Fibroblast of skin of left quadriceps (primary cell): ENCODE results near the gene TMEM132E.

ENCODE experiments used
- DNase-seq, 2 experiments: peaks; one replicate each; pipeline ENCODE4 v3.0.0-alpha.2; 2013; ENCODE audit warnings: low read depth in 2 of 2

TMEM132E gene

DNA sequence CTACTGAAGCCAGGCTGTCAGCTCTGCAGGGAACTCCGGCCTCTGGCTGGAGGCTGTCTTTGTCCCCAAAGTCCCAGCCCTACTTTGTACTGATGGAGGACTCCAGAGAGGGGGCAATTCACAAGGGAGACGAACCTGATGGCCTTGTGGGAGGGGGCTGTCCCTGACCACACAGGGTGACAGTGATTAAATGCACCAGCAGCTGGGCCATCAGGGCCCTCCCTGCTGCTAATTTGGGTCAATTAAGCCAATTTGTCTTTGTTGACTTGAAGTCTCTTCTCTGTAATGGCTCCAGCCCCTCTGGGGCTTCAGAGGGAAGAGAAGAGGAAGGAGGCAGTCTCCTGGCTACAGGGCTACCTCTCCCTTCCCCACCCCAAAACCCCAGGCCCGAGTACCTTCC, 22.0 kb downstream of the TMEM132E start:
- DNase-seq, result no peak

DNA sequence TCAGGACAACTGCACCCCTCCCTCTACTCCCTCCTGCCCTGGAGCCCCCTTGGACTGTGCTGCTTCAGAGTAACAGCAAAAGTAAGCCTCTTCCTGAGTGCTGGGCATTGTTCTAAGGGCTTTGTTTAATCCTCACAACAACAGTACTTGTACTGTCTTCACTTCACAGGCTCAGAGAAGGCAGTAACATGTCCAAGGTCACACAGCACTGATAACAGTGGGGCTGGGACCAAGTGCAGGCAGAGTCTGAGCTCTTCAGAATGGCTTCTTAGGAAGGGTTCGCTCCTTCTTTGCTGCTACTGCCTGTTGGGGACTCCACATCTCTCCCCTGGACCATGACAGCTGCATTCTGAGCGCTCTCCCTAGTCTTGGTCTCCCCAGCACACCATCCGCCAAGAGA, 24.6 kb downstream of the TMEM132E start:
- DNase-seq, result no peak

DNA sequence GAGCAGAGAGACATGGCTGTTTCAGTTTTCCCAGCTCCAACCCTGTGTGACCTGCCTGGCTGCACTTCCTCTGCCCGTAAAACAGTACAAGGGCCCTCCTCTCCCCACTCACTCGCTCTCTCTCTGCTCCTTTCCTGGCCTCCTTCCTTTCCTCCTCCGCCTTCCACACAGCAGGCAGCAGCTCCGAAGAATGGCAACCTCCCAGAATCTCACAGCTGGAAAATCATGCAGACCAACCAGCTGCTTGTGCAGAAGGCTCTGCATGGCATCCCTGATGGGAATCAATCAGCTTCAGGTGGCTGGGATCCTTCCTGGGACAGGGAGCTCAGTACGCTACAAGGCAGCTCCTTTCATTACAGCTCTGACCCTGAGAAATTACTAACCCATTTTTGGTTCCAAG, 27.4 kb downstream of the TMEM132E start:
- DNase-seq, result no peak

DNA sequence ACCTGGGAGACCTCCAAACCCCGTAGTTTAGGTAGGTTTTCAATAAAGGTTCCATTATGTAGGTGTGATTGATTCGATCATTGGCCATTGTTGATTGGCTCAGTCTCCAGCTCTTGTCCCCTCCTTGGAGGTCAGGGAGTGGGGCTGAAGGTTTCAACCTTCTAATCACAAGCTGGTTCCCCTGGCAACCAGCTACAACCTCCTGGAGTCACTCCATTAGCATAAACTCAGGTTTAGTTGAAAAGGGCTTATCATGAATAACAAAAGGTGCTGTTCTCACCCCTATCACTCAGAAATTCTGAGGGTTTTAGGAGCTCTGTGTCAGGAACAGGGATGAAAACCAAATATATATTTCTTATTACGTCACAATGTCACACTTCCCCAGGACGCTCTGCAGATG, 28.5 kb downstream of the TMEM132E start:
- DNase-seq, result no peak

GRCh38 chr17:34609210-34609609, 29.8 kb downstream of the TMEM132E start:
- DNase-seq, result no peak

DNA sequence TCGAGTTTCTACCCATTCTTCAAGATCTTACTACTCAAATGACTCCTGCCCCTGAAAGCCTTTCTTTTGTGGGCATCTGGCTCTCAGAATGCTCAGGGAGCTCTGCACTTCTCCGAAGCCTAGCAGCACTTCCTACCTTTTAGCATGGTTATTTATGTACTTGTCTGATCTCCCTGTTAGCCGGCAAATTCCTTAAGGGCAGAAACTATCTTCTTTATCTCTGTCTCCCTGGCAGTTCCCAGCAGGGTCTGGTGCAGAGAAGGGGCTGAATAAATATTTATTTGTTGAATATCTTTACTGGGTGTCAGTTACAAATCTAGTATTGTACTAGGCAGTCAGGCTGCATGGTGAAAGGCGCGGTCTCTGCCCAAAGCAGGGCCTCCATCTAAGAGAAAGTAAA, 30.7 kb downstream of the TMEM132E start:
- DNase-seq, result no peak

- no peak for DNase-seq
Measured at GRCh38 chr17:34610506-34610905, 31.1 kb downstream of the TMEM132E start.

GRCh38 chr17:34613064-34614019, 34.0 kb downstream of the TMEM132E start:
- DNase-seq, result no peak

GRCh38 chr17:34614698-34615097, 35.3 kb downstream of the TMEM132E start:
- no peak for DNase-seq

DNA sequence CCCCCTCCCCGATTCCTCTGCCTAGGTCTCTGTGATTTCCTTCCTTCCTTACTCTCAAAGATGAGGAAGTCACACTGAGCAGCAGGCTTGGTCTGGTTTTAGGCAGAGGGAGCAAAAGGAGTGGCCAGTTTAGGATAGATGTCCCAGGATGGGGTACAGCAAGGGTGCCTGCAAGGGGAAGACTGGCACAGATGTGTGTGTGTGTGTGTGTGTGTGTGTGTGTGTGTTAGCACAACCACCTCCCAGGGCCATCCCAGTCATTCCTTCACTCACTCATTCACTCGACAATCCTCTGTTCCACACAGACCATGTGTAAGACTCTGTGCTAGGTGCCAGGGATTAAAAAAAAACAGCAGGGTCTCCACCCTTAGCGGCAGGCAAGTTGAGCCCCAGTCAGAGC, 35.9 kb downstream of the TMEM132E start:
- no peak for DNase-seq

DNA sequence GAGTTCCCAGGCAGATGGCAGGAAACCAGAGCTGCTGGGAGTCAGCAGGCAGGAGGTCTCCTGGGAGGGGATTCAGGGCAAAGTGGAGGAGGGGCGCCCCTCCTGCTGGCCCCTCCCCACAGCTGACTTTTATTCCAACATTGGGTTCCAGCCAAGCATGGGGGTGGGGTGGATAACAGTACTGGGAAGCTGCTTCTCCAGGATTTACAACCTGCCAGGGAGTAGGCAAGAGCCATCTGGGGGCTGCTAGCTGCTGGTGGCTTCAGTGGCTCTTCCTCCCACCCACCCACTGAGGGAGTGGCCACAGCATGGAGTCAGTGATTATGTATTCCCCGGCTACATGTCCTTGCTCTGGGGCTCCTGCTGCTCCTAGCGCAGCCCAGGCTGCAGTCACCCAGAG, 36.8 kb downstream of the TMEM132E start:
- DNase-seq, result no peak

GRCh38 chr17:34617398-34617797, 38.0 kb downstream of the TMEM132E start:
- DNase-seq, result no peak

GRCh38 chr17:34619687-34620217, 40.4 kb downstream of the TMEM132E start:
- no peak for DNase-seq

- no peak for DNase-seq
Measured at GRCh38 chr17:34620458-34620857, 41.1 kb downstream of the TMEM132E start.

GRCh38 chr17:34622862-34623623, 43.7 kb downstream of the TMEM132E start:
- no peak for DNase-seq

GRCh38 chr17:34623856-34624766, 44.7 kb downstream of the TMEM132E start:
- DNase-seq, result no peak

- DNase-seq, result no peak
Measured at GRCh38 chr17:34624767-34625383, 45.5 kb downstream of the TMEM132E start.

DNA sequence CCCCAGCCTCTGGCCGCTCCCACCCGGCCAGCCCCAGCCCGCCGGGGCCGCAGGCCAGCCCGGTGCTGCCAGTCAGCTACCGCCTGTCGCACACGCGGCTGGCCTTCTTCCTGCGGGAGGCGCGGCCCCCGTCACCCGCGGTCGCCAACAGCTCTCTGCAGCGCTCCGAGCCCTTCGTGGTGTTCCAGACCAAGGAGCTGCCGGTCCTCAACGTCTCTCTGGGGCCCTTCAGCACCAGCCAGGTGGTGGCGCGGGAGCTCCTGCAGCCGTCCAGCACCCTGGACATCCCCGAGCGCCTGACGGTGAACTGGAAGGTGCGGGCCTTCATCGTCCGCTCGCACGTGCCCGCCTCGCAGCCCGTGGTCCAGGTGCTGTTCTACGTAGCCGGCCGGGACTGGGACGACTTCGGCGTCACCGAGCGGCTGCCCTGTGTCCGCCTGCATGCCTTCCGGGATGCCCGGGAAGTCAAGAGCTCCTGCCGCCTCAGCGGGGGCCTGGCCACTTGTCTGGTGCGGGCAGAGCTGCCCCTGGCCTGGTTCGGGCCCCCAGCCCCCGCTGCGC, 46.8 kb downstream of the TMEM132E start:
- DNase-seq, result no peak

- no peak for DNase-seq
Measured at GRCh38 chr17:34628879-34629278, 49.5 kb downstream of the TMEM132E start.

GRCh38 chr17:34633351-34633750, 54.0 kb downstream of the TMEM132E start:
- DNase-seq, result no peak

GRCh38 chr17:34633760-34634159, 54.4 kb downstream of the TMEM132E start:
- DNase-seq, result no peak
